Skeletal muscle cell (primary cell): ENCODE data around the gene ANKRD27.
A peak's percentile ranks its signal among the peaks of the same experiment; 100 is the strongest.
"Not testable (repeated sequence)": the region's sequence is repeated elsewhere in the genome, so short reads cannot be mapped to it uniquely, and the experiment has no call there.

Source experiments
- DNase-seq: peaks from one replicate; pipeline ENCODE4 v3.0.0-alpha.2; 2010; ENCODE audit warnings: low read depth
- H3K4me3 ChIP-seq: 2 replicates; pipeline ENCODE4 v1.5.1; 2011; ENCODE audit warnings: low read depth, mild to moderate bottlenecking, control low read depth, low read length, moderate library complexity

ANKRD27 gene

DNA sequence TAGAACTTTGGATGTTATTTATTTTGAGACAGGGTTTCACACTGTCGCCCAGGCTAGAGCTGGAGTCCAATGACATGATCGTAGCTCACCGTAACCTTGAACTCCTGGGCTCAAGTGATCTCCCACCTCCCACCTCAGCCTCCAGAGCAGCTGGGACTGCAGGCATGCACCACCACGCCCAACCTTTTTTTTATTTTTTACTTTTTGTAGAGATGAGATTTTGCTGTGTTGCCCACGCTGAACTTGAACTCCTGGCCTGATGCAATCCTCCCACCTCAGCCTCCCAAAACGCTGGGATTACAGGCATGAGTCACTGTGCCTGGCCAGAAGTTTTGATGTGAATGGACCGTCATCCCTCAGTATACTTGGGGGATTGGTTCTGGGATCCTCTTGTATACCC is 13.7 kb downstream of the ANKRD27 start:
- no peak overlapping the region for H3K4me3 ChIP-seq
- DNase-seq = no peak

DNA sequence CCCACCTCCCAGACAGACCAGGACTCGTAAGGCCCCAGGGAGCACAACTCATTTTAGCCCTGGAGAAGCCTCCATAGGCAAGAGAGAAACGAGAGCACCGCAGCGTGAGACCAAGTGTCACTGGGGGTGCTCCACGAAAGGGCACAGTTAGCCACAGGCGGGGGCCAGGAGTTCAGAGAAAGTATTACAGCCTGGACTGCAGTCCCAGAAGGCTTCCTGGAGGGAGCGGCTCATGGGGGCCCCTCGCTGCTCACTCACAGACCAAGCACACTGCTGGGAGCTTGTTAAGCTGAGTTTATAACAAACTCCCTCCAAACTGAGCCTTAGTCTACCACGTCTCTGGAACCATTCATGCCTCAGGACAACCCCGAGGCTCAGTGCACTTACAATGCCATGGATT is 16.5 kb downstream of the ANKRD27 start:
- no peak overlapping the region for H3K4me3 ChIP-seq
- DNase-seq = no peak

DNA sequence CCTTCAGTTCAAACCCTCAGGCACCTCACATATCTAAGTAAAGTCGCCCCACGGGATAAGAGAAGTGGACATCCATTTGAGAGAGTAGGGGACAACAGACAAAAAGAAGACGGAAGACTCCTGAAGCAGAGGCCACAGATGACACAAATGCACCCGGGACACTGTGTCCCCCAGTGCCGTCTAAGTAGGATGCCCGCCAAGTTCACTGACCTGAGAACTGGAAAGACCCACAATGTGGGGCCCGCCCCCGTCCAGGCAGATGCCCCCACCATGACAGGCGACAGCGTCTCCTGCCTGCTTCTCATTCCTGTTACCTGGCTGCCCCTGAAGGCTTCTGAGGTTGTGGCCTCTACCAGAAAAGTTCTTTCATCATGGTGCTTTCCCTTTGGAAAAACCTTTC is 16.9 kb downstream of the ANKRD27 start:
- no peak for DNase-seq
- H3K4me3 ChIP-seq = no peak overlapping the region

DNA sequence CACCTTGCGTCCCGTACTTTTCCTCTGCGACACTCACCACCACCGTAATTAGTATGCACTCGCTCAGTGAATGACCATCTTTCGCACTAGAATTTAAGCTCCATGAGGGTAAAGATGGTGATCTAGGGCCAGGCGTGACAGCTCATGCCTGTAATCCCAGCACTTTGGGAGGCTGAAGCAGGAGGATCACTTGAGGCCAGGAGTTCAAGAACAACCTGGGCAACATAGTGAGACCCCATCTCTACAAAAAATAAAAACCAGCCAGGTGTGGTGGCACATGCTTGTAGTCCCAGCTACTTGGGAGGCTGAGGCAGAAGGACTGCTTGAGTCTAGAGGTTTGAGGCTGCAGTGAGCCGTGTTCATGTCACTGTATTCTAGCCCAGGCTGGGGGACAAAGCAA is 18.6 kb downstream of the ANKRD27 start:
- H3K4me3 ChIP-seq, DNase-seq: not testable (repeated sequence)

DNA sequence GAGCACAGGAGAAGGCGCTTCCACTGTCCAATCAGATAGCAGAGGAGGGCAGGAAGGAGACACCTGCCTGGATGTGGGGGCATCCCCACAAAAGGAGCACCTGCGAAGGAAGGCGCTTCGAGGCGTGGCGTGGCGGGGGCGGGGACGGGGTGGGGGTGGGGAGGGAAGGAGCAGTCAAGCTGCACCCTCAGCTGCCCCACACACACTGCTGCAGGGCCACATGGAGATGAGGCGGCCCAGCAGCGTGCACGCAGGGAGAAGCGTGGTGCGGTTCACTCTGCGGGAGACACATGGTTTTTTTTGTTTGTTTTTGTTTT is 21.4 kb downstream of the ANKRD27 start:
- H3K4me3 ChIP-seq = no peak overlapping the region
- DNase-seq = no peak

DNA sequence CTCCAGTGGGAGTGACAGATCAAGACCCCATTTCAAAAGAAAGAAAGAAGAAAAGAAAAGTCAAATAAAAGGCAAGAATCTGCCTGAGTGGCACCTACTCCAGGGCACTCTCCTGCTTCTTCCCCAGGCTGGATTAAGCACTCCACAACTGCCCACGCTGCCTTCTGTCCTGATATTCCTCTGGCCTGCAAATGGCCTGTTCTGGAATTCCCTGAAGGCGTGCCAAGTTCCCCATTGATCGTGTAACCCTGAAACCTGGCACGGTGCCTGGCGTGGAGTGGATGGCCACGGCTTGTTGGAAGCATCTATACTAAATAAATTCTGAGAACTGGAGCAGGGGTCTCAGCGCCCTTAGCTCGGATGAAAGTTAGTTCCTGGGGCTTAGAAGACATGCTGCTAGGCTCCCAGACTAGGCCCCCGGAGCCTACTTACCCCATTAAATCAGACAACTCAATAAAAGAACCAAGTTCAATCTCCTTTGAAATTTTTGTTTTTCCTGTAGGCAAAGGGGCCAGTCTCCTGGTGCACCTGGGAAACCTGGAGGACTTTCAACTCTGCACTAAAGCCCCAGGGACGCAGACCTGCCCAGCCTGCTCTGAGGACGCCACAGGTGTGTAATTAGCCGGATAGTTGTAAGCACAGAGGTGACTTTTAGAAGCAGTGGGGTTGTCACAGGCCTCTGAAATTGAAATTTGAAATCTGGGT is 21.9 kb downstream of the ANKRD27 start:
- no peak for DNase-seq

DNA sequence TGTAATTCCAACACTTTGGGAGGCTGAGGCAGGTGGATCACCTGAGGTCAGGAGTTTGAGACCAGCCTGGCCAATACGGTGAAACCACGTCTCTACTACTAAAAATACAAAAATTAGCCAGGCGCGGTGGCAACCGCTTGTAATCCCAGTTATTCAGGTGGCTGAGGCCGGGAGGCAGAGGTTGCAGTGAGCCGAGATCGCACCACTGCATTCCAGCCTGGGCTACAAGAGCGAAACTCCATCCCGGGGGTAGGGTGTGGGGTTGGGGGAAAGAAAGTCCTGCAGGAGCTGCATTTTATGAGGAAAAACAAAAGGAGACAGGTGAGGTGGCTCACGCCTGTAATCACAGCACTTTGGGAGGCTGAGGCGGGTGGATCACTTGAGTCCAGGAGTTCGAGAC is 22.6 kb downstream of the ANKRD27 start:
- H3K4me3 ChIP-seq, DNase-seq: not testable (repeated sequence)

More for the DNA sequence above, 21.9 kb downstream of the ANKRD27 start:
- no peak overlapping the region for H3K4me3 ChIP-seq

DNA sequence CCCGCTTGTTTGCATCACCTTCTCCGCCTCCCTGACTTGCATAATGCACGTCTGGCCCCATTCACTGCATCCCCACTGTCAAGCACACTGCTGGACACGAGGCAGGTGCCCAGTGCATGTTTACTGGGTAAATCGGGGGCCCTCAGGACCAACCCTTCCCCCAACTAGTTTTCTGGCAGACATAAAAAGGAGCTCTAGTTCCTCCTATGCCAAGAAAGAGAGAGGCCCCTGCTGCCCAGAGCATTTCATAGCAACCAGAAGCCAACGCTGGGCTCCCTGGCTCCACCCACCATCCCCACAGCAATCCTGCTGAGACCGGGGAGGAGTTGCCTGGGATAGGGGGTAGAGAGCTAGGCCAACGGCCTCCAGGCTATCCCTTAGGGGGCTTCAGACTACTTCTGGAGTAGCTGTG is 23.2 kb downstream of the ANKRD27 start:
- H3K4me3 ChIP-seq = no peak overlapping the region
- no peak for DNase-seq

DNA sequence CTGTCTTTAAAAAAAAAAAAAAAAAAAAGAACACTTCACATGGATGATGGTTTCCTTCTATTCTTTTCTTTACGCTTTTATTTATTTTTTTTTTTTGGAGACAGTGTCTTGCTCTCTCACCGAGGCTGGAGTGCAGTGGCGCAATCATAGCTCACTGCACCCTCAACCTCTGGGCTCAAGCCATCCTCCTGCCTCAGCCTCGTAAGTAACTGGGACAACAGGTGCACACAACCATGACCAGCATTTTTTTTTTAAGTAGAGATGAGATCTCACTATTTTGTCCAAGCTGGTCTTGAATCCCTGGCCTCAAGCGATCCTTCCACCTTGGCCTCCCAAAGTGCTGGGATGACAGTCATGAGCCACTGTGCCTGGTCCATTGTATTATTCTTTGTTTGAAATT is 24.3 kb downstream of the ANKRD27 start:
- no peak overlapping the region for H3K4me3 ChIP-seq
- DNase-seq = no peak

DNA sequence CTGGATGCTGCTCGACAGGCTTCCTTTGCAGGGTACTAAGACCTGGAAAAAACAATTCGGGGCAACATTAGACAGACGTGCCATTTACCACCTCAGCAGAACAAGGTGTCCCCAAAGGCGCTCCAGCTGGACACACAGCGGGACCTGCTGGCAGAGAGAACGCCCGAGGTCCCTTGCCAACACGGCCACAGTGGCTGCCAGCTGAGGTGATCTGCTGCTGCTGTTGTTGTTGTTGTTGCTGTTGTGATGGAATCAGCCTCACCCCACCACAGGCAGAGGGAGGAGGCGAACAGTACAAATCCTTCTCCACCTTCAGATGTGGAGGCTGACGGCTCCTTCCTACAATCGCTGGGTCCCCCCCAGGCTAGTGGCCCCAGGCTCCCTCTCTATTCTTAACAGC is 25.2 kb downstream of the ANKRD27 start:
- no peak for DNase-seq
- H3K4me3 ChIP-seq = no peak overlapping the region

DNA sequence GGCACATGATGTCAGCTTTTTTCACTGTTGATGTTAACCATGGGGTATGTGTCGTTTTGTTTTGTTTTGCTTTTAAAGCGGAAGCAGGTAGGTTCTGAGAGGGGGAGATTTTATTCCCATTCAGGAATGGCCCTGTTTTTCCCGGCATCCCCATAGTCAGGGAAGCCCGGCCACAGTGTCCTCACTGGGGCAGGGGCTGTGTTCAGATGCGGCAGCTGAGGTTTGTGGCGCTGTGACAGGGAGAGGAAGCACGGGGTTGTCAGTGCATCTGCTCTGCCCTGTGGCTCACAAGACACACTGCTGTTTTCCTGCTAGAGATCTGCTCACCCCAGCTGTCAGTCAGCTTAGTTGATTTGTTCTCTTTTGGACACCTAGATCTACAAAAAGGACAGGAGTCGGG is 27.6 kb downstream of the ANKRD27 start:
- no peak for DNase-seq
- H3K4me3 ChIP-seq = no peak overlapping the region

DNA sequence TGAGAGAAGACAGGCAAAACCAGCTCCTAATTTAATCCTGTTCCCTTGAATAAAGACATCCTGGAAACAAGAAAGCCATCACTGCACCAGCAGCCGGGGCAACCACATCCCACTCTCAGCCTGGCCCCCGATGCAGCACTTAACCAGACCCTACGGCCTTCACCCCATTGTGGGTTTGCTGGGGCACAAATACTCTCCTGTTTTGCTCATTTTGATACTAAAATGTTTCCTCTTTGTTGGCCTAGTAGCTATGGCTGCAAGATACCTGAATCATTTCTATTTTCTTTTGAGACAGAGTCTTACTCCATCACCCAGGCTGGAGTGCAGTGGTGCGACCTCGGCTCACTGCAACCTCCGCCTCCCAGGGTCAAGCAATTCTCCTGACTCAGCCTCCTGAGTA is 28.4 kb downstream of the ANKRD27 start:
- no peak for DNase-seq
- no peak overlapping the region for H3K4me3 ChIP-seq

DNA sequence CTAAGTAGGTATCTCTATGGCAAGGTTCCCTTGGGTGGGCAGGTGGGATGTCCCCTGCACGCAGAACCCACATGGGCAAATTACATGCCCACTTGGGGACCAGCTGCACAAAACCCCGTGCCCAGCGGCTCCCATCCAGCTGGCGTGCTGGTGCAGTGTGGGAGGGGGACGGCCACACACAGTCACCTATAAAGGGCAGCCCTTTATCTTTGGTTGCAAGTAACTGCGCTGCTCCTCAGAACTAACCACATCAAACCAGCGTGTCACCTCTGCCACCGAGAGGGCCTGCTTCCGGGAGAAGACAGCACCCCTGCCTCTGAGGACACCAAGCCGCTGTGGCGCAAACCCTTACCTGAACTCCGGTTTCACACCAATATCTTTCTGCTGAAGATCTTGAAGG is 32.2 kb downstream of the ANKRD27 start:
- no peak for DNase-seq
- no peak overlapping the region for H3K4me3 ChIP-seq

DNA sequence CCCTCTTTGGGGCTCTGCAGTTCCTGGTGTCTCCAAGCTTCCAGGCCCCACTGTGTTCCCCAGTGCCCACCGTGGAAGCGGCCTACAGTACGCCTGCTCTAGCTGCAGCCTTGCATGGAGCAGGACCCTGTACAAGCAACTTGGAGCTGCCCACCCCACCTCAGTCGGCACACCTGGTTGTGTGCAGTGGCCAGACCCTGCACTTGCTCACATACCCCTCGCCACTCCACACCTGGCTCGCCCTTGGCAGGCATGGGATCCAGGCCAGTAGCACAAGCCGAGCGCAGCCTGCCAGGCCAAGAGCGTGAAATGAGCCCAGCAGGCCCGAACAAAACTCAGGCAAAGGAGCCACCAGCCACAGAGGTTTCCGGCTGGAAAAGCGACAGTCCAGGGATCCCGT is 36.4 kb downstream of the ANKRD27 start:
- no peak for DNase-seq
- H3K4me3 ChIP-seq = no peak overlapping the region

DNA sequence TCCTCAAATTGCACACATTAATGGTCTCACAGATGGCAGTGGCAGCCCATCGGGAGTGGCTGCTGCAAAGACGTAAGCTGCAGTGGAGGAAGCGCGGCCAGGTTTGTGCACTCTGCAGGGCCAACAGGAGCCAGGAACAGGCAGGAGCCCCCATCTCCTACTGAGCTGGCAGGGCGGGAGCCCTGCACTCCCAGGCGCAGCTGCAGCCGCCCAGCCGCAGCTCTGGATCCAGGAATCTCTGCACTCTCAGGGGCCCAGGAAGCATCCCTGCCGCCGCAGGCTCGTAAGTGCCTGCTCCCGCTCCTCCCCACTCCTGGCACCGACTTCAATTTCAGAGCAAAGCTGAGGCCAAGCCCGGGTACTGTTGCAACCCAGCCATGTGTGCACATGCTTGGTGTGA is 37.5 kb downstream of the ANKRD27 start:
- DNase-seq = no peak
- no peak overlapping the region for H3K4me3 ChIP-seq

DNA sequence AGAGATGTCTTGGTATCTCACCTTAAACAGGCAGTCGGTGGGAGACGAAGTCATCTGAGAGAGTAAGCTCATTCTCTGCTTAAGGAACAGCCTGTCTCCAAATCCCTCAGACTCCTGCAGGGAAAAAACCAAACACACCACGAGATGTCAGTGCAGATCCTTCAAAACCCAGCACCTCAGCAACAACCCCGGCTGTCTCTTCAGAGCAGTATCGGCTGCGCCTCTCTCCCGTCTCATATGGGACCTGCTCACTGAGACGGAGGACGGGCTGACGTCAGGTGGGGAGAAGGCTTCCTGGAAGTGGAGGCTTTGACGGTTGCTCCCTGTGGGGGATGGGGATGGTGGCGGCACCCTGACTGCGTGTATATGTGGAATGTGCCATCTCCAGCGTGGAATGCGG is 43.6 kb downstream of the ANKRD27 start:
- DNase-seq = no peak
- H3K4me3 ChIP-seq = no peak overlapping the region

DNA sequence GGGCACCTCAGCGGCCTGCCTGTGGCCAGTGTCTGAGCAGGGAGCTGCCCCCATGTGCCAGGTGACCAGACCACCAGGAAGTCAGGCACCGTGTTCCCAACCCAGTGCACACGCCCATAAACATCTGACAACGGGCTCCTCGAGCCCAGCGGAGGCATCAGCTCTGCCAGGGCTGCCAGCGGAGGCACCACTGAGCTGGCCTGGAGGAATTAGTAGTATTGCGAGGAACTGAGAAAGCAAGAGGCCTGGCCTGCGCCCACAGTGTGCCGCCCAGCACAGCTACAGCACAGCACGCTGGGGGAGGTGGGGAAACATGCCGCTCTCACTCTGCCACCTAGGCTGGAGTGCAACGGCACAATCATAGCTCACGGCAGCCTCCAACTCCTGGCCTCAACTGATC is 44.6 kb downstream of the ANKRD27 start:
- H3K4me3 ChIP-seq = no peak overlapping the region
- no peak for DNase-seq

DNA sequence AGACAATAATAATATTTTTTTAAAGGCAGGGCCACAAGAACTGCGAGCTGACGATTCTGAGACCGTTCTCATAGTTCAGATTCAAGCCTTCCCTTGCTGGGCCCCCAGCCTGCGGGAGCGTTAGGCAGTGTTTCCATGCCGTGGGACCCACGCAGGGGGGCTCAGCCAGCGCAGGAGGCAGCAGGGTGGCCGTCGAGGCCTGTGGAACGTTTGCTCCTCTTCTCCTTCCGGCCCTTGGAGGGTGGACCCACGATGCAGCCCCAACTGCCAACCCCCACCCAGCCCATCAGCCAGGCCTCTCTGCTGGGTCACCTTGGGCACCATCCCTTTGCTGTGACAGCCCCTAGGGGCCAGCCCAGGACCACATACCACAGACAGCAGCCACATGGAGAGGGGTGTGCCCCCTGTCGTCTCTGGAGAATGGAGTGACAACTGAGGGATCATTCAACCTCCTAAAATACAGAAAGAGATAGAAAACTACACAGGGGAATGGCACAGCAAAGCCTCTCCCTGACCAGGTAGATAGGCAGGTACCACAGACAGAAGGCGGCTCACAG is 47.2 kb downstream of the ANKRD27 start:
- no peak overlapping the region for H3K4me3 ChIP-seq
- no peak for DNase-seq

DNA sequence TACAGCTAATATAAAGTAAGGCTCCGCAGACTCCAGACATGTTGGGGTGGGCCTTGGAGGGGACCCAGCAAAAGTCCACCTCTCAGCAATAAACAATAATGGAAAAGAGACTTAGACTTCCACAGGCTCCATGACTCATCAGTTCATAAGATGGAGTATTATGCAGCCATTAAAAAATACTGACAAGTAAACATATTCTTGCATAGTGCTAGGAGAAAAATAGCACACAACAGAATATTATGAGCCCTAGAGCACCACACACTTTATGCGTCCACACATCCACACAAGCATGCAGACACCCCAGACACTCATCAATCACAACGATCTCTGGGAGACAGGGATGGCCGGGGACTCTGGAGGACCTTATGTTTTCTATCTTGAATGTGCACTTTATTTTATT is 48.0 kb downstream of the ANKRD27 start:
- no peak for DNase-seq
- no peak overlapping the region for H3K4me3 ChIP-seq

DNA sequence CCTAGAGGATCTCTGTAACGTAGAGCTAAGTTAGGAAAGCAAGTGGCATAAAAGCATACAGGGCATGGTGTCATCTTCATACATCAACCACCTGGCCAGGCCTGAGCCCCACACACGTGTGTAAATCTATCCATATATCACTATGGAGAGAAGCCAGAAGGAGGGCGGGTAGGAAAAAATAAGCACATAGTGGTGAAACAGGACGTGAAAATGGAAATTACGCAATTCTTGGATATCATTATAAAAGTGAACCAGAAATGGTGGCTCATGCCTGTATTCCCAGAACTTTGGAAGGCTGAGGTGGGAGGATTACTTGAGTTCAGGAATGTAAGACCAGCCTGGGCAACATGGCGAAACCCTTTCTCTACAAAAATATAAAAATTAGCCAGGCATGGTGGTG is 50.6 kb downstream of the ANKRD27 start:
- peak; percentile 12 for DNase-seq

DNA sequence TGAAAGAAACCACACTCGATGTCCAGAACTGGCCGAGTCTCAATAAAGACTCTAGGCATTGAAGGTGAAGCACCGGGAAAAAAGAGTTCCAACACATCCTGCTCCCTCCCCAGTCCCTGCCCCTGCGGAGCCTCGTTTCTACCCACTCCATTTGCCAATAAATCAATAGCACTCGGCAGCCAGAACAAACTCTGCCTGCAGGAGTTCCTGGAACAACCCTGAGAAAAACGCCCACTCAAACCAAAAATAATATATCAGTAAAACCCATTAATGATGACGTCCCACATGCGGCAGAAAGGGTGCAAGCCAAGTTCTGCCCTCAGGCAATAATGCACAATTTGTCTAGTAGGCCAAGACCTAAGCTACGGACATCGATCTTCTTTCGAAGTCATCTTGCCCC is 53.0 kb downstream of the ANKRD27 start:
- no peak for DNase-seq
- H3K4me3 ChIP-seq = no peak overlapping the region

More for the DNA sequence above, 50.6 kb downstream of the ANKRD27 start:
- no peak overlapping the region for H3K4me3 ChIP-seq
